Osteocyte (in vitro differentiated cells): ENCODE results near the gene HADHB. TPM values are rescaled to one million over a fixed set of nuclear protein-coding genes. Genes with fewer than 3 reads are reported as not detected.

ENCODE experiments used
- DNase-seq: peaks from one replicate; pipeline ENCODE4 v3.0.0; 2021; ENCODE audit warnings: mixed read lengths; ENCODE audit not compliant: unreplicated experiment; ENCODE audit errors: extremely low spot score
- H3K27ac Mint-ChIP-seq: one replicate; pipeline ENCODE4 v1.8.0; 2021; ENCODE audit warnings: mild to moderate bottlenecking, mixed read lengths; ENCODE audit not compliant: unreplicated experiment
- H3K27me3 Mint-ChIP-seq: one replicate; pipeline ENCODE4 v1.8.0; 2021; ENCODE audit warnings: mixed read lengths; ENCODE audit not compliant: unreplicated experiment
- H3K36me3 Mint-ChIP-seq: one replicate; pipeline ENCODE4 v1.8.0; 2021; ENCODE audit warnings: mixed read lengths; ENCODE audit not compliant: unreplicated experiment
- H3K4me1 Mint-ChIP-seq: one replicate; pipeline ENCODE4 v1.8.0; 2021; ENCODE audit warnings: mixed read lengths; ENCODE audit not compliant: unreplicated experiment
- H3K4me3 Mint-ChIP-seq: one replicate; pipeline ENCODE4 v1.8.0; 2021; ENCODE audit warnings: mild to moderate bottlenecking, moderate library complexity, mixed read lengths; ENCODE audit not compliant: unreplicated experiment
- H3K9me3 Mint-ChIP-seq: one replicate; pipeline ENCODE4 v1.8.0; 2021; ENCODE audit warnings: mixed read lengths; ENCODE audit not compliant: unreplicated experiment
- total RNA-seq: library from RNA; stranded (reverse); gene quantifications from 2 replicates; pipeline ENCODE4 v1.2.1, GENCODE V29; 2021
- TF ChIP-seq, protein P1 (sequence below): fragments of 200-600 bp; sonication (generic); IDR thresholded peaks from 2 replicates; pipeline ENCODE4 v1.5.0; 2021; ENCODE audit warnings: antibody characterized with exemption, mild to moderate bottlenecking, moderate library complexity

HADHB gene
- total RNA-seq, 1 donor from 2014 or later = 98.5 TPM

- Mint-ChIP-seq H3K4me3 (no peak overlapping the region), H3K4me1 (no peaks in the 10 kb centered on the region), H3K27ac (no peak overlapping the region), H3K9me3 (no peaks in the 10 kb centered on the region), H3K36me3 (peaks cover 51% of the 10 kb centered on the region), H3K27me3 (no peaks in the 10 kb centered on the region)
- TF ChIP-seq, protein P1, sequence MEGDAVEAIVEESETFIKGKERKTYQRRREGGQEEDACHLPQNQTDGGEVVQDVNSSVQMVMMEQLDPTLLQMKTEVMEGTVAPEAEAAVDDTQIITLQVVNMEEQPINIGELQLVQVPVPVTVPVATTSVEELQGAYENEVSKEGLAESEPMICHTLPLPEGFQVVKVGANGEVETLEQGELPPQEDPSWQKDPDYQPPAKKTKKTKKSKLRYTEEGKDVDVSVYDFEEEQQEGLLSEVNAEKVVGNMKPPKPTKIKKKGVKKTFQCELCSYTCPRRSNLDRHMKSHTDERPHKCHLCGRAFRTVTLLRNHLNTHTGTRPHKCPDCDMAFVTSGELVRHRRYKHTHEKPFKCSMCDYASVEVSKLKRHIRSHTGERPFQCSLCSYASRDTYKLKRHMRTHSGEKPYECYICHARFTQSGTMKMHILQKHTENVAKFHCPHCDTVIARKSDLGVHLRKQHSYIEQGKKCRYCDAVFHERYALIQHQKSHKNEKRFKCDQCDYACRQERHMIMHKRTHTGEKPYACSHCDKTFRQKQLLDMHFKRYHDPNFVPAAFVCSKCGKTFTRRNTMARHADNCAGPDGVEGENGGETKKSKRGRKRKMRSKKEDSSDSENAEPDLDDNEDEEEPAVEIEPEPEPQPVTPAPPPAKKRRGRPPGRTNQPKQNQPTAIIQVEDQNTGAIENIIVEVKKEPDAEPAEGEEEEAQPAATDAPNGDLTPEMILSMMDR = no peak
- no peak for DNase-seq
These were observed 41.7 kb upstream of the HADHB start for GRCh38 chr2:26202981-26203490.

GRCh38 chr2:26203906-26204305 is 40.8 kb upstream of the HADHB start:
- Mint-ChIP-seq H3K27me3 (no peaks in the 10 kb centered on the region), H3K9me3 (no peaks in the 10 kb centered on the region), H3K4me1 (no peaks in the 10 kb centered on the region), H3K27ac (no peak overlapping the region), H3K4me3 (no peak overlapping the region), H3K36me3 (peaks cover 46% of the 10 kb centered on the region)
- TF ChIP-seq, protein P1 = no peak
- peak; percentile 21 for DNase-seq

GRCh38 chr2:26212011-26212410 is 32.7 kb upstream of the HADHB start:
- no peak for DNase-seq
- H3K36me3 Mint-ChIP-seq = peaks cover 70% of the 10 kb centered on the region
- TF ChIP-seq, protein P1 = no peak

GRCh38 chr2:26214759-26215158 is 30.0 kb upstream of the HADHB start:
- TF ChIP-seq, protein P1 = no peak
- Mint-ChIP-seq H3K27me3 (no peaks in the 10 kb centered on the region), H3K4me1 (no peaks in the 10 kb centered on the region), H3K4me3 (no peak overlapping the region), H3K36me3 (peaks cover 76% of the 10 kb centered on the region), H3K27ac (no peak overlapping the region), H3K9me3 (peaks cover 16% of the 10 kb centered on the region)
- DNase-seq = no peak

More at GRCh38 chr2:26212011-26212410, 32.7 kb upstream of the HADHB start:
- H3K4me3 Mint-ChIP-seq = no peak overlapping the region
- H3K27me3 Mint-ChIP-seq = no peaks in the 10 kb centered on the region
- H3K27ac Mint-ChIP-seq = no peak overlapping the region
- H3K9me3 Mint-ChIP-seq = peaks cover 4% of the 10 kb centered on the region
- H3K4me1 Mint-ChIP-seq = no peaks in the 10 kb centered on the region

- H3K4me1 Mint-ChIP-seq = no peaks in the 10 kb centered on the region
- H3K36me3 Mint-ChIP-seq = peaks cover 73% of the 10 kb centered on the region
- H3K4me3 Mint-ChIP-seq = no peak overlapping the region
- DNase-seq = no peak
- TF ChIP-seq, protein P1 = no peak
- H3K27me3 Mint-ChIP-seq = no peaks in the 10 kb centered on the region
- peaks cover 16% of the 10 kb centered on the region for H3K9me3 Mint-ChIP-seq
- no peak overlapping the region for H3K27ac Mint-ChIP-seq
These were observed 28.9 kb upstream of the HADHB start for GRCh38 chr2:26215833-26216232.
